HG03025 (cell line): ENCODE results near the gene CD248.
"Not testable (repeated sequence)": the region's sequence is repeated elsewhere in the genome, so short reads cannot be mapped to it uniquely, and the experiment has no call there.

Source experiments
- ATAC-seq: cut with Tn5 transposase; IDR thresholded peaks from one replicate; pipeline ENCODE4 v1.9.1; 2021; ENCODE audit warnings: mild to moderate bottlenecking, moderate library complexity; ENCODE audit not compliant: unreplicated experiment, low FRiP score

The CD248 gene

GRCh38 chr11:66328302-66329144 is 11.7 kb upstream of the CD248 start:
- ATAC-seq: no peak

- no peak for ATAC-seq
Observed at GRCh38 chr11:66328031-66328301, 11.1 kb upstream of the CD248 start.

GRCh38 chr11:66327171-66328030 is 10.6 kb upstream of the CD248 start:
- ATAC-seq: no peak

GRCh38 chr11:66326261-66327111 is 9.6 kb upstream of the CD248 start:
- ATAC-seq: no peak

- no peak for ATAC-seq
Observed at GRCh38 chr11:66325263-66325671, 8.4 kb upstream of the CD248 start.

GRCh38 chr11:66324664-66325063 is 7.8 kb upstream of the CD248 start:
- no peak for ATAC-seq

- ATAC-seq: no peak
Observed at GRCh38 chr11:66323684-66324083, 6.8 kb upstream of the CD248 start.

GRCh38 chr11:66322732-66323427 is 6.0 kb upstream of the CD248 start:
- ATAC-seq: no peak

GRCh38 chr11:66321606-66322005 is 4.8 kb upstream of the CD248 start:
- ATAC-seq: no peak

- not testable (repeated sequence) for ATAC-seq
Observed at GRCh38 chr11:66320748-66321147, 3.9 kb upstream of the CD248 start.

GRCh38 chr11:66320289-66320688 is 3.4 kb upstream of the CD248 start:
- ATAC-seq: not testable (repeated sequence)

- no peak for ATAC-seq
Observed at GRCh38 chr11:66318600-66318970, 1.7 kb upstream of the CD248 start.

GRCh38 chr11:66317723-66318599 is 1.1 kb upstream of the CD248 start:
- ATAC-seq: no peak

GRCh38 chr11:66317322-66317722 is 478 bp upstream of the CD248 start:
- no peak for ATAC-seq

GRCh38 chr11:66315921-66316811 is 678 bp downstream of the CD248 start:
- ATAC-seq: no peak

- ATAC-seq: no peak
Observed at GRCh38 chr11:66315498-66315885, 1.4 kb downstream of the CD248 start.

GRCh38 chr11:66314561-66315497 is 2.0 kb downstream of the CD248 start:
- ATAC-seq: no peak

GRCh38 chr11:66314186-66314501 is 2.7 kb downstream of the CD248 start:
- no peak for ATAC-seq
